Nephron progenitor cell (in vitro differentiated cells): ENCODE results near the gene SNRPD3.

Experiments
- DNase-seq: peaks from one replicate; pipeline ENCODE4 v3.0.0; 2021
- H3K27ac Mint-ChIP-seq: 2 replicates; pipeline ENCODE4 v1.8.0; 2021; ENCODE audit warnings: mild to moderate bottlenecking, moderate library complexity, mixed read lengths
- H3K27me3 Mint-ChIP-seq: 2 replicates; pipeline ENCODE4 v1.8.0; 2021; ENCODE audit warnings: mild to moderate bottlenecking, low read depth, mixed read lengths; ENCODE audit not compliant: poor library complexity
- H3K36me3 Mint-ChIP-seq: 2 replicates; pipeline ENCODE4 v1.8.0; 2021; ENCODE audit warnings: low read depth, mixed read lengths
- H3K4me1 Mint-ChIP-seq: 2 replicates; pipeline ENCODE4 v1.8.0; 2021; ENCODE audit warnings: mixed read lengths
- H3K4me3 Mint-ChIP-seq: 2 replicates; pipeline ENCODE4 v1.8.0; 2021; ENCODE audit warnings: mild to moderate bottlenecking, moderate library complexity, mixed read lengths
- H3K9me3 Mint-ChIP-seq: 2 replicates; pipeline ENCODE4 v1.8.0; 2021; ENCODE audit warnings: mild to moderate bottlenecking, moderate library complexity, mixed read lengths
- TF ChIP-seq, protein P1 (sequence below): fragments of 200-600 bp; sonication (generic); IDR thresholded peaks from 2 replicates; pipeline ENCODE4 v1.5.0; 2021; ENCODE audit warnings: antibody characterized with exemption

Gene SNRPD3

GRCh38 chr22:24555165-24556039 lies at the start of gene SNRPD3:
SNRPD3 (plus strand) TSS chr22:24555999; CDS start chr22:24557675, 1,676 bp downstream.
- Mint-ChIP-seq H3K36me3 (peaks cover 20% of the 10 kb centered on the region), H3K4me3 (peak within 1 kb of the TSS; percentile 93), H3K9me3 (no peaks in the 10 kb centered on the region), H3K4me1 (peaks cover 51% of the 10 kb centered on the region), H3K27me3 (peaks cover 4% of the 10 kb centered on the region), H3K27ac (peak within 1 kb of the TSS; percentile 99)
- peak; percentile 99 for DNase-seq
- TF ChIP-seq, protein P1, sequence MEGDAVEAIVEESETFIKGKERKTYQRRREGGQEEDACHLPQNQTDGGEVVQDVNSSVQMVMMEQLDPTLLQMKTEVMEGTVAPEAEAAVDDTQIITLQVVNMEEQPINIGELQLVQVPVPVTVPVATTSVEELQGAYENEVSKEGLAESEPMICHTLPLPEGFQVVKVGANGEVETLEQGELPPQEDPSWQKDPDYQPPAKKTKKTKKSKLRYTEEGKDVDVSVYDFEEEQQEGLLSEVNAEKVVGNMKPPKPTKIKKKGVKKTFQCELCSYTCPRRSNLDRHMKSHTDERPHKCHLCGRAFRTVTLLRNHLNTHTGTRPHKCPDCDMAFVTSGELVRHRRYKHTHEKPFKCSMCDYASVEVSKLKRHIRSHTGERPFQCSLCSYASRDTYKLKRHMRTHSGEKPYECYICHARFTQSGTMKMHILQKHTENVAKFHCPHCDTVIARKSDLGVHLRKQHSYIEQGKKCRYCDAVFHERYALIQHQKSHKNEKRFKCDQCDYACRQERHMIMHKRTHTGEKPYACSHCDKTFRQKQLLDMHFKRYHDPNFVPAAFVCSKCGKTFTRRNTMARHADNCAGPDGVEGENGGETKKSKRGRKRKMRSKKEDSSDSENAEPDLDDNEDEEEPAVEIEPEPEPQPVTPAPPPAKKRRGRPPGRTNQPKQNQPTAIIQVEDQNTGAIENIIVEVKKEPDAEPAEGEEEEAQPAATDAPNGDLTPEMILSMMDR = no peak

- H3K9me3 Mint-ChIP-seq = no peaks in the 10 kb centered on the region
- TF ChIP-seq, protein P1 = no peak
- no peaks in the 10 kb centered on the region for H3K36me3 Mint-ChIP-seq
- DNase-seq = no peak
- H3K4me1 Mint-ChIP-seq = peaks cover 30% of the 10 kb centered on the region
- H3K27me3 Mint-ChIP-seq = peaks cover 70% of the 10 kb centered on the region
- peak overlapping the region; percentile 17 for H3K27ac Mint-ChIP-seq
- peak overlapping the region; percentile 6 for H3K4me3 Mint-ChIP-seq
Measured at GRCh38 chr22:24506802-24507438, 48.9 kb upstream of the SNRPD3 start.

DNA sequence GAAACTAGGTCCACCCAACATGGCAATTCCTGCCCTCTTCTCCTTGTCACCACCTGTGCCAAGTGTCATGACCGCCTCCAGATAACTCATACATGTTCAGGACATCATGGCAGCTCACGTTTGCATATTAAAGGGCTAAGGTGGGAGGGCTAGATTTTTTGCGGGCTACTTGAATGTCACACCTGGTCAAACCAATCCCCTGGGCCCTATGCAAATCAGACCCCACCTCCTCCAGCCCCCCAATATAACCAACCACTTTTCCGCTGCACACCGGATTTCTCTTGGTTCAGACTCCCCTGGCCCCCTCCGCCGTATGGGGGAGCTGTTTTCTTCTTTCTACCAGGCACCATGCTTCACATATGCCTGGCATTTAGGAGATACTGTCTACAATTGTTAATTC lies 48.1 kb upstream of the SNRPD3 start:
- peak; percentile 43 for DNase-seq
- H3K4me3 Mint-ChIP-seq = peak overlapping the region; percentile 9
- TF ChIP-seq, protein P1 = no peak
- no peak overlapping the region for H3K27ac Mint-ChIP-seq
- peaks cover 32% of the 10 kb centered on the region for H3K4me1 Mint-ChIP-seq
- H3K36me3 Mint-ChIP-seq = no peaks in the 10 kb centered on the region
- no peaks in the 10 kb centered on the region for H3K9me3 Mint-ChIP-seq
- peaks cover 66% of the 10 kb centered on the region for H3K27me3 Mint-ChIP-seq

DNA sequence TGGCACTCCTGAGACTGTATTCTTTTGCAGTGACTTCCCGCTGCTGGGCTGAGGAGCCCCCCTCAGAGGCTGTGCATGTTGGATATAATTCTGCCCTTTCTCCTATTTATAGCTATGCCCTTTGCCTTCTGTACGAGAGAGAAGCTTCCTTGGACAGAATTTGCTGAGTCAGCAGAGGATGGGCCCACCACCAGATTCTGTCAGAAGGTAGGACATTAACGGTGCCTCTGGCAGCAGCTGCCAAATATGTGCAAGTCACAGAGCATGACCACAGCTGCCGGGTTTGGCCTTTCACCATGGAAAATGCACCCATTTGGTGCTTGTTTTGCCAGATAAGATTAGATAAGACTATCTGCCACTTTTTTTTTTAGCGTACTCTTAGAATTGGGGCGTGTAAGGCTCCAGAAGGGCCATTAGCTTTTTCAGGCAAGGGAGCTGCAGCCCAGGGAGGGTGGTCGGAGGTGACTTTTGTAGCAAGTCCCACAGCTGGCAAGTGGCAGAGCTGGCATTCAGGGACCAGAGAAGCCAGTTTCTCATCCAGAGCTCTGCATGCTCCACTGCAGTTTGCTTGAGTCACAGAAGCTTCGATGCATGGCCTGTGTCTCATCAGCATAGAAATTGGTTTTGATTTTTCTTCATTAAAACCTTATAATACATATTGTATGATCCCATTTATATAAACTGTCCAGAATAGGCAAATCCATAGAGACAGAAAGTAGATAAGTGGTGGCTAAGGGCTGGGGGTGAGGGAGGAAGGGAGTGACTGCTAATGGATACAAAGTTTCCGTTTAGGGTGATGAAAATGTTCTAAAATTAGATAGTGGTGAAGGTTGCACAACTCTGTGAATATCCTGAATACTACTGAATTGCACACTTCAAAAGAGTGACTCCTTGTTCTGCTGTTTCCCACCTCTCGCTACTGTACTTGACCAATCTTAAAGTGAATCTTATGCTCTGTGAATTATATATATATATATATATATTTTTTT lies 44.9 kb upstream of the SNRPD3 start:
- Mint-ChIP-seq H3K27me3 (peaks cover 66% of the 10 kb centered on the region), H3K27ac (no peak overlapping the region), H3K36me3 (no peaks in the 10 kb centered on the region), H3K4me3 (no peak overlapping the region), H3K9me3 (no peaks in the 10 kb centered on the region), H3K4me1 (peaks cover 32% of the 10 kb centered on the region)
- no peak for DNase-seq
- TF ChIP-seq, protein P1 = no peak

- Mint-ChIP-seq H3K9me3 (no peaks in the 10 kb centered on the region), H3K27ac (no peak overlapping the region), H3K36me3 (no peaks in the 10 kb centered on the region), H3K4me1 (peaks cover 23% of the 10 kb centered on the region), H3K27me3 (peaks cover 62% of the 10 kb centered on the region), H3K4me3 (no peak overlapping the region)
- TF ChIP-seq, protein P1 = no peak
- DNase-seq = no peak
Measured at GRCh38 chr22:24512043-24512442, 43.8 kb upstream of the SNRPD3 start.
